ENCODE results near the gene UTS2B.
"Not testable (repeated sequence)": the region's sequence is repeated elsewhere in the genome, so short reads cannot be mapped to it uniquely, and the experiment has no call there.

The UTS2B gene

DNA sequence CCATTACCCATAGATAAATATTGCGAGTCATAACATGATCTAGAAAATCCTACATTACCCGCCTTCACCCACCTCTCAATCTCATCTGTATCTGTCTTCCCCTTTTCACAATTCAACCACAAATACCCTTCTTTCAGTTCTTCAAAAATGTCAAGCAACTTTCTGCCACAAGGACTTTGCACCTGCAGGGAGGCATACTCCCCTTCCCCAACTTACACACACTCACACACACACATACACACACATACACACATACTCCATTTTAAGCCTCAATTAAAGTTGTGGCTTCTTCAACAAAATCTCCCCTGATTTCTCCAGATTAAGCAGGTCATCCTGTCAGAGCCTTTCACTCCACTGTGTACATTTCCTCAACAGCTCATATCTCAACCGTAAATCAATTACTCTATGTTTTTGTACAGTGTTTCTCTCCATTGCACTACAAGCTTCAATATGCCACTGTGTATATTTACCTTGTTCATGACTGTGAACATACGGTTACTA, 34.2 kb downstream of the UTS2B start:
- no peak overlapping the region for H3K4me3 Mint-ChIP-seq
- peaks cover 2% of the 10 kb centered on the region for H3K36me3 Mint-ChIP-seq
- peak; percentile 87 for ATAC-seq (ENCODE audit: low read depth)
- no peaks in the 10 kb centered on the region for H3K9me3 Mint-ChIP-seq
- peaks cover 31% of the 10 kb centered on the region for H3K4me1 Mint-ChIP-seq
- H3K27me3 Mint-ChIP-seq = no peaks in the 10 kb centered on the region
- DNase-seq (ENCODE audit: low spot score in 2 of 2) = peak in 1 of 2 donors; percentile 67
- H3K27ac Mint-ChIP-seq = no peak overlapping the region

DNA sequence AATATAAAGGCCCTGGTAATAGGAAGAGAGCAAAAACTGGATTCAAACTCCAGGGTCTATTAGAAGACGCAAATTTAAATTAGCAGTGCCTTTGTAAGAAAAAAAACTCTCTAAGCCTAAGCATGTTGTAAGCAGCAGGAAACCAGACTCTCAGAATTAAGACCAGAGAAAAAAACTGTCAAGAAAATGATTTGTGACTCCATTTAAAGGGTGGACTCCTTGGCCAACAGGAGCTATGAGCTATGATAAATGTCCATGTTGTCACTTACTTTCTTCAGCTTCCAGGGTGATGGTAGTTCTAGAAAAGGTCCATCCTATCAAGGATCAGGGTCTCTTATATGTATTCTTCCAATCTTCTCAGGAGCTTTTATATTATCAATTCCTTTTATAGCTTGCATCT, 36.0 kb downstream of the UTS2B start:
- no peaks in the 10 kb centered on the region for H3K36me3 Mint-ChIP-seq
- ATAC-seq (ENCODE audit: low read depth) (no peak), DNase-seq (ENCODE audit: low spot score in 2 of 2) (no peak)
- H3K4me3 Mint-ChIP-seq = no peak overlapping the region
- no peak overlapping the region for H3K27ac Mint-ChIP-seq
- no peaks in the 10 kb centered on the region for H3K9me3 Mint-ChIP-seq
- no peaks in the 10 kb centered on the region for H3K27me3 Mint-ChIP-seq
- peaks cover 25% of the 10 kb centered on the region for H3K4me1 Mint-ChIP-seq

DNA sequence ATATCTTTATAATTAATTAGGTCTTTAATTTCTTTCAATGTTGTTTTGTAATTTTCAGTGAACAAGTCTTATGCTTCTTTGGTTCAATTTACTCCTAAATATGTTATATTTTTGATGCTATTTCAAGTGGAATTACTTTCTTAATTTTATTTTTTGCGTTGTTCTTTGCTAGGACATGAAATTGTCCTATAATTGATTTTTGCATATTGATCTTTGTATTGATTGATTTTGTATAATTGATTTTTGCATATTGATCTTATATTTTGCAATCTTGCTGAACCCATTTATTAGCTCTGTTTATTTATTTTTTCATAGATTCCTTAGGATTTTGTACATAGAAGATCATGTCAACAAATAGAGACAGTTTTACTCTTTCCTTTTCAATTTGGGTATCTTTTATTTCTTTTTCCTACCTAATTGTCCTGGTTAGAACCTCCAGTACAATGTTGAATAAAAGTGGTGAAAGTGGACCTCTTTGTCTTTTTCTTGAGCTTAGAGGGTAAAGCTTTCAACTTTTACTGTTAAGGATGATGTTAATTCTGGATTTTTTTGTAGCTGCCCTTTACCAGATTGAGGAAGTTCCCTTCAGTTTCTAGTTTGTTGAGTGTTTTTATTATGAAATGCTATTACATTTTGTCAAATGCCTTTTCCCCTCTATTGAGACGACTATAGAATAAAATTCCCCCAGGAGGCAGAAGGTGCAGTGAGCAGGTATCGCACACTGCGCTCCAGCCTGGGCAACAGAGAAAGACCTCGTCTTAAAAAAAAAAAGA, 37.9 kb downstream of the UTS2B start:
- Mint-ChIP-seq H3K36me3 (no peaks in the 10 kb centered on the region), H3K4me3 (peak overlapping the region; percentile 9), H3K9me3 (peaks cover 2% of the 10 kb centered on the region), H3K27me3 (no peaks in the 10 kb centered on the region), H3K27ac (peak overlapping the region; percentile 60), H3K4me1 (peaks cover 15% of the 10 kb centered on the region)
- ATAC-seq (ENCODE audit: low read depth) = no peak
- DNase-seq (ENCODE audit: low spot score in 2 of 2) = no peak

DNA sequence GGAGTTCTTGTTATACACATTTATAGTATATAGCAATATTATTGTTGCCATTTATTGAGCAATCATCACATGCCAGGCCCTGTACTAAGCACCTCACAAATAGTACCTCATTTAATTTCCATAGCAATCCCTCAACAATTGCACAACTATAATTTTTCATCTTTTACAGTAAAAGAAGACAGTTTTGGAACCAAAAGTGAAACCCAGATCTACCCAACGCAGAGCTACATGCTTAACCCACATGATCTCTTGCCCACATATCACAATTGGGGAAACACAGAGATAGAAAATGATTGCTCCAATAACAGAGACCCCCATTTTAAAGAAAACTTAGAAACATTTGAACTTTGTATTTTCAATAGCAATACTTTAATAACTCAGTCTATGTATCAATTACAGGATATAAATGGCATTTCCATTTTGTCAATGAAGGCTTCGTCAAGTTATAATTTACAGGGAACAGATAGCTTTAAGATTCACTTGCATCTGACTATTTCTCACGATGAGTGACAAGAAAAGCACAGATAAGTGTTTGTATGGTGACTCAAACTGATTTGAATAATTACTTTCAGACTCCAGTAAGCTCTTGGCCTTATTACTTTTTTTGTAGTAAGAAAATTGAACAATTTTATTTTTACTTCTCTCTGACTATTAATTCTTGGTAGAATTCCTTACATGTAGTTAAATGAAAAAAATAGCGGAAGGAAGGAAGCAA, 39.9 kb downstream of the UTS2B start:
- ATAC-seq (ENCODE audit: low read depth) (peak; percentile 95), DNase-seq (ENCODE audit: low spot score in 2 of 2) (no peak)
- H3K4me1 Mint-ChIP-seq = peaks cover 9% of the 10 kb centered on the region
- H3K4me3 Mint-ChIP-seq = peak overlapping the region; percentile 74
- no peaks in the 10 kb centered on the region for H3K36me3 Mint-ChIP-seq
- H3K27me3 Mint-ChIP-seq = no peaks in the 10 kb centered on the region
- peak overlapping the region; percentile 96 for H3K27ac Mint-ChIP-seq
- peaks cover 10% of the 10 kb centered on the region for H3K9me3 Mint-ChIP-seq

DNA sequence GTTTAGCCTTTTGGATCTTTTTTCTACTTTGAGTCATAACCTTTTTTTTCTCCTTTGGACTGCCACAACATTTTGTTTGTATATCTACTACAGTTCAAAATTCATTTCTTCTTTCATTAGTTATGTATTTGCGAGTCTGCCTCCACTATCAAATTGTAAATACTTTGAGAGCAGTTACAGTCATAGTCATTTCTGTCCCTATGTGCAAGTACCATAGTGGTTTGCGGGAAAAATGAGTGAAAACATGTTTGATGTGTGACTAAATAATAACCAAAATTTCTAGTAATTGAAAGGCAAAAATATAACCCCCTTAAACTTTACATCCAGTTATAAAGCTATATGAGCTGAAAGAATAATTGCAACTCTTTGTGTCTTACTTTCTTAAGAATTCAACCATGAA, 46.9 kb downstream of the UTS2B start:
- ATAC-seq (ENCODE audit: low read depth) (no peak), DNase-seq (ENCODE audit: low spot score in 2 of 2) (no peak)
- peaks cover 11% of the 10 kb centered on the region for H3K4me1 Mint-ChIP-seq
- no peak overlapping the region for H3K27ac Mint-ChIP-seq
- H3K27me3 Mint-ChIP-seq = no peaks in the 10 kb centered on the region
- peaks cover 12% of the 10 kb centered on the region for H3K9me3 Mint-ChIP-seq
- H3K36me3 Mint-ChIP-seq = peaks cover 2% of the 10 kb centered on the region
- H3K4me3 Mint-ChIP-seq = no peak overlapping the region

DNA sequence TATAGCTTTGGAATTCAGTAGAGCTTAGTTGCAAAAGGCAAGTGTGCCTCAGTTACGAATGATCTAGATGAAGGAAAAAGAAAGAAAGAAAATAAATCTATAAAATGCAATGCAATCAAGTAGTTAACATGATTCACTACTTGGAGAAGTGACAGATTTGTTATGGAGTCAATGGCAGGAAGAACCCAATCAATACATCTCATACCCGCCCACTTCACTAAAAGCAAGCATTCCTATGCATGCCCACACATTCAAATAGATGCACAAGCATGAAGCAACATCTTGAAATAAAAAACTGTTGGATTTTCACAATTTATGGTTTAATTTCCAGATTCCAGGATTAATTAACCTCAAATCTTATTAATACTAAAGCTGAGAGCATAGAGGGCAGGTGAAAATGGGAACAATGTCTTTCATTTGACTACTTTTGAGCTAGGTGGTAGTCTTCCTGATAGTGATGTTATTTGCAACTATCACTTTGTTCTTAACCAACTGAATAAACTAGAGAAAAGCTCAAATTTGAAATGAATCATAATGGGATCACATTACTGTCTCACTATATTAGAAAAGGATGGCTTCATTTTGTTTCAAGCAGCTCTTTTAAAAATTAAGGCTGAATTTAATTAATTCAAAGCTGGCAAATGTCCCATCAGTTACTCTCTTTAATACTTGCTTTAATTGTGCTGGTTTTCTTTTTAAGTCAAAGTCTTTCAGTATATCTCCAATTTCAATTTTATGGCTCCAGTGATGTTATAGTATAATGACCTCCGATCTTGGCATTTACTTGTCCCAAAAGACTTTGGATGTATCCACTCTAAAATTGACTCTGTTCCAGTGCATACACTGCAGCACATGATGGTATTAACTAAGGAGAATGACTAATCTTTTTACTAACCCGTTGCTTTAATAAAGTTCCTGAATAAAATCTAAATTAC, 47.8 kb downstream of the UTS2B start:
- H3K4me1 Mint-ChIP-seq = peaks cover 11% of the 10 kb centered on the region
- peaks cover 10% of the 10 kb centered on the region for H3K9me3 Mint-ChIP-seq
- H3K36me3 Mint-ChIP-seq = peaks cover 2% of the 10 kb centered on the region
- DNase-seq (ENCODE audit: low spot score in 2 of 2) = no peak
- H3K27me3 Mint-ChIP-seq = no peaks in the 10 kb centered on the region
- no peak overlapping the region for H3K4me3 Mint-ChIP-seq
- ATAC-seq (ENCODE audit: low read depth) = no peak
- no peak overlapping the region for H3K27ac Mint-ChIP-seq

DNA sequence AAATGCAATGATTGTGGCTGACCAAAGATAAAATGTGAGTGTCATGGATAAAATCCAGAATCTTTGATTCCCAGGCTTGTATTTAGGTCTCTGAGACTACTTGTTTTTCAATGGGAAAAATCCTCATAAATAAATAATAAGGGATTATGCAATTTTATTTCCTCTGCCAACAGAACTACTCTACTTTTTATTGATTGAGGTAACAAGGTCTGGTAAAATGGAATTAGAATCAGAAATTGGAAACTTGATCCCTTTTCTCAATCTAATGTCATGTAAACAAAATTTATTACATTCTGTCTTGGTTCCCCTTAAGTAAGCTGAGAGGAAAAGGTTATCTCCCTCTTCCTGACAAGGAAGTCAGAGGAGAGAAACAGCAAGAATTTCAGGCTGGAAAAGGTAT, 49.4 kb downstream of the UTS2B start:
- peaks cover 2% of the 10 kb centered on the region for H3K36me3 Mint-ChIP-seq

DNA sequence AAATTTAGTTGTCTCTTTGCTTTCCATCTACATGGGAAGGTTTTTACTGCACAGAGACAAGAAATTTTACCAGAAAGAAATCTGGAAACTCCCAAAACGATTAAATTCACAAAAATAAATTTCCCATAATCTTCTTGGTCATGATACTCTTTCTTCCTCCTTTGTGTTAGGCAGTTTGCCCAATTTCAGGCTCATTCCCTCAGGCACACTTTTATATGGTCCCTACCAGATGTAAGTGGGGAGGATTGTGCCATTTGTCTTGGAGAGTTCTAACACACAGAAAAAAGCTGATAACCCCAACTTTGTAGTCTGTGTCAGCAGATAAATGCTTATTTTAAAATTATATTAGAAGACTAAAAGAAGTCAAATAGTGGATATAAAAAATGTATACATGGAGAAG, 50.2 kb downstream of the UTS2B start:
- Mint-ChIP-seq H3K36me3 (peaks cover under 1% of the 10 kb centered on the region), H3K27ac (no peak overlapping the region), H3K27me3 (no peaks in the 10 kb centered on the region), H3K4me1 (peaks cover 17% of the 10 kb centered on the region), H3K4me3 (no peak overlapping the region), H3K9me3 (peaks cover under 1% of the 10 kb centered on the region)
- DNase-seq (ENCODE audit: low spot score in 2 of 2) (no peak), ATAC-seq (ENCODE audit: low read depth) (no peak)

More for the DNA sequence above, 49.4 kb downstream of the UTS2B start:
- DNase-seq (ENCODE audit: low spot score in 2 of 2) = no peak
- Mint-ChIP-seq H3K4me1 (peaks cover 12% of the 10 kb centered on the region), H3K27me3 (no peaks in the 10 kb centered on the region), H3K4me3 (no peak overlapping the region), H3K27ac (no peak overlapping the region), H3K9me3 (peaks cover 2% of the 10 kb centered on the region)
- ATAC-seq (ENCODE audit: low read depth) = no peak

DNA sequence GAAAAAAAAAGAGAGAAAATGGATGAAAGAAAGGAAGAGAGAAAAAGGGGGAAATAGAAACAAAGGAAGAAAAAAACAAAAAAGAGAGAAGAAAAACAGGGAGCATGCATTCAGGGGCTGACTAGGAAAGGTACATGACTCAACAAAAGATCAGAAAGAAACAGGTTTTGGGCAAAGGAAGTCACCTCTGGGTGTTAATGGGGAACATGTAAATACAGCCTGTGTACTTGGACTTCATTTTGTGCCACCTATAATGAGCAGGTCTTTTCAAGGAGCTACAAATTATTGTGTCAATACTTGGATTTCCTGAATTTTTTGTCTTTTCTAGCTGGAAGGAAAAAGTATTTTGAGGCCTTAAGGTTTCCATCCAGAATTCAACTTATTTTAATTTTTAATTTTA, 54.6 kb downstream of the UTS2B start:
- peaks cover 3% of the 10 kb centered on the region for H3K9me3 Mint-ChIP-seq
- peak; percentile 35 for ATAC-seq (ENCODE audit: low read depth)
- no peak for DNase-seq (ENCODE audit: low spot score in 2 of 2)
- H3K4me1 Mint-ChIP-seq = peaks cover 14% of the 10 kb centered on the region
- peak overlapping the region; percentile 76 for H3K27ac Mint-ChIP-seq
- H3K27me3 Mint-ChIP-seq = no peaks in the 10 kb centered on the region
- H3K4me3 Mint-ChIP-seq = peak overlapping the region; percentile 73
- peaks cover 6% of the 10 kb centered on the region for H3K36me3 Mint-ChIP-seq

DNA sequence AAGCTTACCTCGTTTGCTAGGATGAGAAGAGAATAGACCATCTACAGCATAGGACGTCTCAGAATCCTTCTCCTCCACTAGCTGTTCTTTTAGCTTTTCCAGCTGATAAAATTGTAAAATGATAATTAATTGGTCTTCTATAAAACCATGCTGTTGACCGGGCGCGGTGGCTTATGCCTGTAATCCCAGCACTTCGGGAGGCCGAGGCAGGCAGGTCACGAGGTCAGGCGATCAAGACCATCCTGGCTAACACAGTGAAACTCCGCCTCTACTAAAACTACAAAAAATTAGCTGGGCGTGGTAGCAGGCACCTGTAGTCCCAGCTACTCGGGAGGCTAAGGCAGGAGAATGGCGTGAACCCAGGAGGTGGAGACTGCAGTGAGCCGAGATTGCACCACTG, 55.1 kb downstream of the UTS2B start:
- DNase-seq (ENCODE audit: low spot score in 2 of 2); H3K9me3 Mint-ChIP-seq; H3K27me3 Mint-ChIP-seq; H3K36me3 Mint-ChIP-seq; ATAC-seq (ENCODE audit: low read depth): not testable (repeated sequence)
- Mint-ChIP-seq H3K27ac (peak overlapping the region; percentile 76), H3K4me1 (peaks cover 14% of the 10 kb centered on the region), H3K4me3 (peak overlapping the region; percentile 73)

DNA sequence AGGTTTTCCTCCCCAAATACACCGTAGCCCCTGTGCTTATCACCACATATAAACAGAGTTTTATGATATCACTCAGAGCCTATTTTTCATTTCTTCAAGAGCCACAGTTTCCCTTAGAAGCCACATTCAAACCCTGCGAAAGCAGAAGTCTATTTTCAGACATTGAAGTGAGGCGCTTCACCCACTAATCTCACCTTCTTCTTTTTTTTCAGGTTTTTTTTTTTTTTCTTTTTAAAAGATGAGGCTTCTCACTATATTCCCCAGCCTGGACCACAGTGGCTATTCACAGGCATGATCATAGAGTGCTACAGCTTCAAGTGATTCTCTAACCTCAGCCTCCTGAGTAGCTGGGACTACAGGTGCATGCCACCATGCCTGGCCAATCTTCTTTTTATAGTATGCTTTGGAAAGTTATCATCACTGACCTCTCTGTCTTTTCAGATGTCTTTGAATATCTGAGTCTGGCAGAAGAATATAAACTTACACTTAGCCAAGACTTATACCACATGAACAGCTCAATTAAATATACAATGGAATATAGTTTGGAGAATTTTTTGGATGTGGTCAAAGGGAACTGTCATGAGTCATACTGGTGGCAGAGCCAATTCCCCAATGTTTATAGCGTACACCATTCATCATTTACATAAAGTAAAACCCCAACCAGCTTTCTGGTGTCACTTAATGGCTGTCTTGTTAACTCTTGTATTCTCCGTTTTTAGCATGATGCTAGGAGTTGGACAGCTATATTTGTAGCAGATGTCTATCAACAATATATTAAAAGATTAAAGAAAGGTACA, 60.8 kb downstream of the UTS2B start:
- Mint-ChIP-seq H3K36me3 (peaks cover 6% of the 10 kb centered on the region), H3K27ac (peak overlapping the region; percentile 93), H3K4me3 (peak overlapping the region; percentile 70), H3K27me3 (no peaks in the 10 kb centered on the region), H3K9me3 (peaks cover 6% of the 10 kb centered on the region), H3K4me1 (peaks cover 24% of the 10 kb centered on the region)
- peak; percentile 77 for ATAC-seq (ENCODE audit: low read depth)
- DNase-seq (ENCODE audit: low spot score in 2 of 2) = no peak

DNA sequence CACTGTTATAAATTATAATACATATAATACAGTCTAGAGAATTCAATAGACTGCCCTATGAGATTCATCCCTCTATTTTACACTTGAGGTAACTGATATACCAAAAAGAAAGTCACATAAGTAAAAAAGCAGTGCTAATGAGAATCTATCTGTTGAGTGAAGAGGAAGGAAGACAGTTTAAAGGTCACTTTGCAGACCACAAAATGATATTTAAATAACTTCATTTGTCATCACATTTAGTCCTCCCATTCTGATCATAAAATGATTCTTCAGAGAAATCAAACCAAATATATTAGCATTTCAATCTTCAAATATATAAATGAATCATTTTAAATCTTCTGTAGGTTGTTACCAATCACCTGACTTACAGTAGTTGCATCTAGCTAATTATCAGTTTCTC, 61.6 kb downstream of the UTS2B start:
- Mint-ChIP-seq H3K27me3 (no peaks in the 10 kb centered on the region), H3K4me3 (no peak overlapping the region), H3K9me3 (peaks cover 6% of the 10 kb centered on the region), H3K36me3 (peaks cover 6% of the 10 kb centered on the region), H3K27ac (peak overlapping the region; percentile 93), H3K4me1 (peaks cover 27% of the 10 kb centered on the region)
- DNase-seq (ENCODE audit: low spot score in 2 of 2) = no peak
- peak; percentile 22 for ATAC-seq (ENCODE audit: low read depth)

DNA sequence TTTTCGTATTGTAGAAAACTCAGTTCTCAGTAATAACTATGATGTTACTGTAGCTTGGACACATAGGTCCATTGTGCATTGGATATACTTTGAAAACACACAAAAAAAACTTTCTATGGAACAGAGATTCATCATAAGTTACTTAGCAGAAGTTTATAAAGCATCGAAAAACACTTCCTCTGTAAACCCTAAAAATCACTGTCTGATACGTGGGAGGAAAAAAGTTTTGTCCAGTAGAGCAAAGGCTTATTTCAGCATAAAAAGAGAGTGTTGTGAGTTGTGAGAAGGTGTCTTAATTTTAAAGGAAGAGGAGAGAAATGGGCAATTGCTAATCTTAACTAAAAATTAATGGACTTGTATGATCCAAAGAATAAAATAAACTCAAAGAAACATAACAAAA, 66.5 kb downstream of the UTS2B start:
- ATAC-seq (ENCODE audit: low read depth) (peak; percentile 41), DNase-seq (ENCODE audit: low spot score in 2 of 2) (no peak)
- Mint-ChIP-seq H3K27me3 (no peaks in the 10 kb centered on the region), H3K36me3 (peaks cover 1% of the 10 kb centered on the region), H3K27ac (peak overlapping the region; percentile 75), H3K4me3 (peak overlapping the region; percentile 78), H3K4me1 (peaks cover 26% of the 10 kb centered on the region), H3K9me3 (peaks cover 2% of the 10 kb centered on the region)

Data from memory B cell (primary cell).